PC-9 (cell line): ENCODE results near the gene LDAH. TPM values are rescaled to one million over a fixed set of nuclear protein-coding genes. Genes with fewer than 3 reads are reported as not detected.

ENCODE experiments used
- BruUV-seq: library from RNA; stranded (reverse); fragments of 400-500 nt; replicated peaks from 2 replicates; lab custom pipeline; 2021; lab: Mats Ljungman, UMichigan
- CTCF ChIA-PET: fragments of 300-600 bp; sonication (Branson Sonifier 250); formaldehyde crosslinking; loops from one replicate; lab custom pipeline; 2022; ENCODE audit warnings: antibody characterized with exemption; lab: Charles Lee
- POLR2A ChIA-PET: fragments of 300-600 bp; sonication (Branson Sonifier 250); formaldehyde crosslinking; loops from one replicate; lab custom pipeline; 2022; ENCODE audit warnings: antibody characterized with exemption; ENCODE audit not compliant: unreplicated experiment; lab: Charles Lee
- DNase-seq, 2 experiments: peaks; one replicate each; pipeline versions ENCODE4 v3.0.0 to v3.0.0-alpha.2; 2015 to 2022; ENCODE audit warnings: mixed read lengths in 1 of 2
- H2AFZ ChIP-seq: fragments of 200-600 bp; sonication (generic); 2 replicates; pipeline ENCODE4 v1.8.1; 2017; ENCODE audit warnings: antibody characterized with exemption
- H3F3A ChIP-seq: fragments of 200-600 bp; sonication (generic); 2 replicates; pipeline ENCODE4 v1.8.1; 2017; ENCODE audit warnings: antibody characterized with exemption, mild to moderate bottlenecking, low read depth; ENCODE audit not compliant: insufficient read depth
- H3K27ac ChIP-seq: fragments of 200-600 bp; sonication (generic); 2 replicates; pipeline ENCODE4 v1.6.1; 2016; ENCODE audit warnings: mixed run types
- H3K27me3 ChIP-seq: fragments of 200-600 bp; sonication (generic); 2 replicates; pipeline ENCODE4 v1.6.1; 2016; ENCODE audit warnings: low read depth, mixed run types; ENCODE audit not compliant: insufficient read depth
- H3K36me3 ChIP-seq: fragments of 200-600 bp; sonication (generic); 2 replicates; pipeline ENCODE4 v1.6.1; 2016; ENCODE audit warnings: low read depth, mixed run types
- H3K4me1 ChIP-seq: fragments of 200-600 bp; sonication (generic); replicated peaks from 2 replicates; pipeline ENCODE4 v1.6.1; 2016; ENCODE audit warnings: mixed run types; ENCODE audit not compliant: insufficient read depth
- H3K4me2 ChIP-seq: fragments of 200-600 bp; sonication (generic); 2 replicates; pipeline ENCODE4 v1.6.1; 2017; ENCODE audit warnings: mixed run types
- H3K4me3 ChIP-seq: fragments of 200-600 bp; sonication (generic); 2 replicates; pipeline ENCODE4 v1.6.1; 2016; ENCODE audit warnings: mixed run types
- H3K79me2 ChIP-seq: fragments of 200-600 bp; sonication (generic); 2 replicates; pipeline ENCODE4 v1.6.1; 2017; ENCODE audit warnings: low read depth, mixed run types
- H3K9me2 ChIP-seq: fragments of 200-600 bp; sonication (generic); 2 replicates; pipeline ENCODE4 v1.8.1; 2017; ENCODE audit warnings: mild to moderate bottlenecking; ENCODE audit not compliant: insufficient read depth
- H3K9me3 ChIP-seq: fragments of 200-600 bp; sonication (generic); 2 replicates; pipeline ENCODE4 v1.8.1; 2016; ENCODE audit warnings: low read depth; ENCODE audit not compliant: insufficient read depth
- H4K20me1 ChIP-seq: fragments of 200-600 bp; sonication (generic); 2 replicates; pipeline ENCODE4 v1.8.1; 2017; ENCODE audit not compliant: insufficient read depth
- EZH2 ChIP-seq: fragments of 200-600 bp; sonication (generic); IDR thresholded peaks from 2 replicates; pipeline ENCODE4 v1.8.0; 2017; ENCODE audit warnings: antibody characterized with exemption, low read depth
- intact Hi-C: fragments of 100-400 bp; cut with micrococcal nuclease; formaldehyde crosslinking; loops from one replicate; pipeline ENCODE4 v1.10.0; 2022; ENCODE audit not compliant: unreplicated experiment
- total RNA-seq: library from RNA; stranded (reverse); gene quantifications from 2 replicates; pipeline ENCODE4 v1.2.3, GENCODE V29; 2021
- TF ChIP-seq, protein P1 (sequence below): fragments of 200-600 bp; sonication (generic); conservative IDR thresholded peaks from 2 replicates; pipeline ENCODE4 v1.6.1; 2017; ENCODE audit warnings: mixed run types, antibody characterized with exemption, mild to moderate bottlenecking, moderate library complexity

The LDAH gene
- total RNA-seq, 1 experiment from 2014 or later: 18.3 TPM

DNA sequence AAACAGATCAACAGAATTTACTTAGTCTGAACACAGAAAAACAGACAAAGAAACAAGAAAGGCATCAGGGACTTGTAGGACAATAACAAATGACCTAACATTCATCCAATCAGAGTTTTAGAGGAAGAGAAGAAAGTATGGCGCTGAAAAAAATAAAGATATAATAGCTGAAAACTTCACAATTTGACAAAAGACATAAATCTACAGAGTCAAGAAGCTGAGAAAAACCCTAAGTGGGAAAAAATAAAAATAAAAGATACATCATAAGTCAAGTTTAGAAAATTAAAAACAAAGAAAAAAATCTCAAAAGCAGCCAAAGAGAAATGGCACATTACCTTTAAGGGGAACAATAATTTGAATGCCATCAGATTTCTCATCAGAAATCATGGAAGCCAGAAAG, 7.7 kb downstream of the LDAH start:
- H3F3A ChIP-seq: peaks cover 10% of the 10 kb centered on the region
- H3K9me2 ChIP-seq: no peaks in the 10 kb centered on the region
- no peaks in the 10 kb centered on the region for H3K9me3 ChIP-seq
- H4K20me1 ChIP-seq: peaks cover 5% of the 10 kb centered on the region; the same call in 1 of the 2 replicates
- H3K36me3 ChIP-seq: no peaks in the 10 kb centered on the region
- ChIA-PET POLR2A (no interaction called here), CTCF (no interaction called here)
- BruUV-seq: no TSS peak
- H3K27me3 ChIP-seq: no peaks in the 10 kb centered on the region
- no peak overlapping the region for H3K4me2 ChIP-seq
- DNase-seq: no peak
- intact Hi-C loops: no loop called here
- H3K4me3 ChIP-seq: no peak overlapping the region
- H2AFZ ChIP-seq: no peak overlapping the region
- no peak overlapping the region for H3K27ac ChIP-seq
- no peak for TF ChIP-seq EZH2
- TF ChIP-seq, protein P1, sequence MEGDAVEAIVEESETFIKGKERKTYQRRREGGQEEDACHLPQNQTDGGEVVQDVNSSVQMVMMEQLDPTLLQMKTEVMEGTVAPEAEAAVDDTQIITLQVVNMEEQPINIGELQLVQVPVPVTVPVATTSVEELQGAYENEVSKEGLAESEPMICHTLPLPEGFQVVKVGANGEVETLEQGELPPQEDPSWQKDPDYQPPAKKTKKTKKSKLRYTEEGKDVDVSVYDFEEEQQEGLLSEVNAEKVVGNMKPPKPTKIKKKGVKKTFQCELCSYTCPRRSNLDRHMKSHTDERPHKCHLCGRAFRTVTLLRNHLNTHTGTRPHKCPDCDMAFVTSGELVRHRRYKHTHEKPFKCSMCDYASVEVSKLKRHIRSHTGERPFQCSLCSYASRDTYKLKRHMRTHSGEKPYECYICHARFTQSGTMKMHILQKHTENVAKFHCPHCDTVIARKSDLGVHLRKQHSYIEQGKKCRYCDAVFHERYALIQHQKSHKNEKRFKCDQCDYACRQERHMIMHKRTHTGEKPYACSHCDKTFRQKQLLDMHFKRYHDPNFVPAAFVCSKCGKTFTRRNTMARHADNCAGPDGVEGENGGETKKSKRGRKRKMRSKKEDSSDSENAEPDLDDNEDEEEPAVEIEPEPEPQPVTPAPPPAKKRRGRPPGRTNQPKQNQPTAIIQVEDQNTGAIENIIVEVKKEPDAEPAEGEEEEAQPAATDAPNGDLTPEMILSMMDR: no peak
- no peaks in the 10 kb centered on the region for H3K4me1 ChIP-seq
- H3K79me2 ChIP-seq: peaks cover 43% of the 10 kb centered on the region

DNA sequence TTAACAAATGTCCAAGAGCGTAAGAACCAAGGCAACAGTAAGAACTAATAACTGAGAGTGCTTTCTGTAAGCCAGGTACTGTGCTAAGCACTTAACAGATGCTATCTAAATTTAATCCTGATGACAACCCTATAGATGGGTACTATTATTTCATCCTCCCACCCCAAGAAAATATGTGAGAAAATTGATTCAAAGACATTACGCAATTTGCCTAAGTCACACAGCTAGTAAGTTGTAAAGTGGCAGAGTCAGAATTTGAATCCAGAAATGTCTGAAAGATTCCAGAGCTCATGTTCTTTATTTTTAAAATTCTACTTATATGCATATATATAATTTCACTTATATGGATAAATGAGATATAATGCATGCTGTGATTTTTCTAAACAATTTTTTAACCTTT, 10.1 kb downstream of the LDAH start:
- Histone ChIP-seq H3K4me3 (no peak overlapping the region), H3K4me1 (no peaks in the 10 kb centered on the region), H3K36me3 (no peaks in the 10 kb centered on the region), H3K9me3 (no peaks in the 10 kb centered on the region), H4K20me1 (peaks cover 5% of the 10 kb centered on the region; the same call in 1 of the 2 replicates), H3K9me2 (no peaks in the 10 kb centered on the region), H3K27ac (no peak overlapping the region), H2AFZ (no peak overlapping the region), H3F3A (peaks cover 3% of the 10 kb centered on the region; the same call in 1 of the 2 replicates), H3K4me2 (no peak overlapping the region), H3K27me3 (no peaks in the 10 kb centered on the region), H3K79me2 (peaks cover 28% of the 10 kb centered on the region)
- intact Hi-C loops: no loop called here
- BruUV-seq: no TSS peak
- CTCF ChIA-PET: no interaction called here
- DNase-seq: no peak
- POLR2A ChIA-PET: no interaction called here
- TF ChIP-seq EZH2: no peak
- TF ChIP-seq, protein P1: no peak

DNA sequence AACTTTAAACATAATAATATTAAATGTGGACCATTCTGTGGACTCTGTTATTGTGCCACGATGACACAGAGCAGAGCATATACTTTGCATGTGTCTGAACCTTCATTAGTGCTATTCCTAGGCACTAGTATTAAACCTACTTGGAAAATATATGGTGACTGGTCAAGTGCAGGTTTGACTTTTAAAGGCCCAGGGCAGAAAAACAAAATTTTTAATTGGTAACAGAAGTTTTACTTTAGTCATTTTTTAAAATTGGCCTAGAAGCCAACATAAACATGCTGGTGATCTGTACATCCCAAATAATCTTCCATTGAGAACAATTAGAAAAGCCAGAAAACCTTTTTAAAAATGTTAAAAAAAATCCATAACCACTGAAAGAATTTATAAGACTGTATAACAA, 16.6 kb downstream of the LDAH start:
- H3K9me2 ChIP-seq: no peaks in the 10 kb centered on the region
- no TSS peak for BruUV-seq
- H3K27ac ChIP-seq: no peak overlapping the region
- H3K9me3 ChIP-seq: no peaks in the 10 kb centered on the region
- H3K4me3 ChIP-seq: no peak overlapping the region
- no peak overlapping the region for H3K4me2 ChIP-seq
- CTCF ChIA-PET: no interaction called here
- no peaks in the 10 kb centered on the region for H3F3A ChIP-seq
- intact Hi-C loops: no loop called here
- no peak for DNase-seq
- no peaks in the 10 kb centered on the region for H3K36me3 ChIP-seq
- H3K27me3 ChIP-seq: no peaks in the 10 kb centered on the region
- no peak overlapping the region for H2AFZ ChIP-seq
- H4K20me1 ChIP-seq: 0 out of 2 replicates have a peak, but pooled peaks cover 3% of the 10 kb centered on the region
- H3K4me1 ChIP-seq: no peaks in the 10 kb centered on the region
- TF ChIP-seq, protein P1: no peak
- no peak for TF ChIP-seq EZH2
- H3K79me2 ChIP-seq: no peaks in the 10 kb centered on the region
- POLR2A ChIA-PET: no interaction called here
